NCI-H2196 treated with DMSO at 0.1 percent for 48 hours (cell line): ENCODE data around the gene RNF13.
A peak's percentile ranks its signal among the peaks of the same experiment; 100 is the strongest.
"Not testable (repeated sequence)": the region's sequence is repeated elsewhere in the genome, so short reads cannot be mapped to it uniquely, and the experiment has no call there.

Experiments used
- DNase-seq: peaks from one replicate; lab custom pipeline; 2025; ENCODE audit not compliant: unreplicated experiment; lab: John Stamatoyannopoulos, UW

Gene RNF13

DNA sequence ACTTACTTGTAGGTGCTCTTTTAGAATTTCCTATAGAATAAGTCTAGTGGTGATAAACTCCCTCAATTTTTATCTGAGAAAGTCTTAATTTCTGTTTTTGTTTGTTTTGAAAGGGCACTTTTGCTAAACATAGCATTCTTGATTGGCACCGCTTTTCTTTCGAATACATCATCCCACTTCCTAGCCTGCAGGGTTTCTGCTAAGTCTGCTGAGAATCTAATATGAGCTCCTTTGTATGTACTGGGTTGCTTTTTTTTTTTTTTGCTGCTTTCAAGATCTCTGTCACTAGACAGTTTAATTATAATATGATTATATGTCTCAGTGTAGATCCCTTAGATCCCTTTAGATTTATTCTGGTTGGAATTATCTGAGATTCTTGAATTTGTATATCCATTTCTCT, 136.2 kb downstream of the RNF13 start:
- DNase-seq: no peak

- no peak for DNase-seq
These were observed 141.8 kb downstream of the RNF13 start for GRCh38 chr3:149954812-149955211.

DNA sequence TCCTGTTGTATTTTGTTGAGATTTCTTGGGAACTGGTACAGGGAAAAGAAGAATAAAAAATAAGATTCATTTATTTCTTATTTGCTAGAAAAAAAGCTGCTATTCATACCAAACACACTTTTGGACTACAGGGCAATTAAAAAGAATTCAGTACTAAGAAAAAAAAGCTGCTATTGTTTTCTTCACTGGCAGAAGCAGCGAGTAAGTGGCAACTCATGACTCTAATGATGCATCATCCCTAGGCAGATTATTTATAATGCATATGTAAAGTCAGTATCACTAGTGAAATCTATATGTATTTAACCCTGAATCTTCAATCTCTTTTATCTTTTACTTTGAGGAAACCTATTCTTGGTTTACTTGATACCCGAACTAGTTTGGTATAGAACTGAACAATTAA, 142.4 kb downstream of the RNF13 start:
- DNase-seq: no peak

GRCh38 chr3:149957361-149958125, 144.5 kb downstream of the RNF13 start:
- DNase-seq: no peak

GRCh38 chr3:149958171-149958796, 145.3 kb downstream of the RNF13 start:
- no peak for DNase-seq

- DNase-seq: no peak
These were observed 146.4 kb downstream of the RNF13 start for GRCh38 chr3:149959443-149959842.

DNA sequence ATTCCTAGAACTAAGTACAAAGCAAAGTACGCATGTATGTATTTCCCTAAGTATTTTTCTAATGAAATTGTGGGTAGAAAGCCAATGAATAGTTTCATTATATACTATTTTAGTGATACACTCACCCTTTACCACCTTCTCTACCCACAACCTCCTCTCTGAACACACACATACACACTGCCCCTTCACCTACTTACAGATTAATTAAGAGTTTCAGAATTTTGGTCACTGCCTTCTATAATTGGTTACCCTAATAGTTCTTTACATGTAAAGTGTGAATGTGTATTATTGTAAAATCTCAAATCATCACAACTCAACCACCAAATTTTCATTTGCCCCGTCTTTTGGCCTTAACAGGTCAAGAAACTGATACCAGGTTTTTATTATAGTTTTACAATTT, 150.5 kb downstream of the RNF13 start:
- DNase-seq: no peak

- no peak for DNase-seq
These were observed 151.3 kb downstream of the RNF13 start for GRCh38 chr3:149964291-149964690.

- DNase-seq: no peak
These were observed 152.3 kb downstream of the RNF13 start for GRCh38 chr3:149965278-149965677.

DNA sequence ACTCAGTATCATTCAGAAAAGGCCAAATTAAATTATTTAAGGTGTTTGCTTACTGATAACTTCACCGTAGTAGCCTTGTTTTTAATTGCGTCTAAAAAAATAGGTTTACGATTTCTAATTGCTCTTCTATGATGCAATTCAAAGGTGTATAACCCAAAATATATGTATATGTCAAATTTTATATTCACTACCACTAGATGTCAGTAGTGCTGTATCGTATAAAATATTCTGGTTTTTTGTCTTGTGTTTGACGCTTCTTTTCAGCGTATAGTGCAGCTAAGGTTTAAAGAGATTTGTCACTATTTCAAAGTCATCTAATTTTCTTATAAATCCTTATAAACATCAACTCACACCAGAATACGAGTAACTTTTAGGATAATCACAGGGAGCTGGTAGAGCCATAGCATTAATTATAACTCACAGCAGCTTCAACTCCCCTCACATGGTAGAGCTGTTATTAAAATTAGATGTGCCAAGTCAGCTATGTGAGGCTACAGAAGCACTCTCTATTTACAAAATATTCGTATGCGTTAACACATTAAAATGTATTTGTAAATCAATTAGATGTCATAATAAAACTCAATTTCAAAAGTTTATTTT, 154.2 kb downstream of the RNF13 start:
- DNase-seq: peak; percentile 40

GRCh38 chr3:149968216-149968615, 155.2 kb downstream of the RNF13 start:
- DNase-seq: no peak

DNA sequence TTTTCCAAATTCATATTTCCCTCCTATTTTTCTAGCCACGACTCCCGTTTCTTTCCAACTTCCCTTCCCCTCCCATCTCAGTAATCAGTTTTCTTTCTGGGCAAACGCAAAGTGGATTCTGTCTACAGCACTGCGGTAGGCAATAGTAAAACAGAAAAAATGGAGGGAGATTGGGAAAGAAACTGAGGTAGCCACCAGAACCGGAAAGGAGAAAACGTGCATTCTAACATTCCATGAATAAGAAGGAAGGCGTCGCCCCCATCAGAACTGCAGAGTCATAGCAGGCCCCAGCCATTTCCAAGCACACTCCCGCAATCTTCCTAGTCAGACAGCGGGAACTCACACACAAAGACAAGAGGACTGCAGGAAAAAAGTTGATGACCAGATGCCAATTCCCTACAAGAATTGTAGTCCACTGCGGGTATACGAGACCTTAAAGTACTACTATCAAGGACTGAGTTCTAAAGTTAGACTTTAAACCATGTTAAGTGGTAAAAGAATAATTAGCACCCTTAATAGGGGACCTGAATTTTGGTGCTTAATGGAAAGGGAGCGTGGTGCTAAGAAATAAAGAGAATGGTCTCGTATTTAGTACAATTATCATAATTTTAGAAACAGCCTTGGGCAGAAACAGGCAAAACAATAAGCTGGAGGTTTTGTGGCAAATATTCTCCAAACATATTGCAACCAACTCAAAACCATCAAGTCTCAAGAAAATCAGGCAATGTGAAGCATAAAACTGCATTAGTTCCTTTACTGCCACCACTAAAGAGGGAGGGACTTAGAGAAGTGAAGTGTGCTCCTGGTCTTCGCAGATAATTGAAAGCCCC, 156.3 kb downstream of the RNF13 start:
- peak; percentile 44 for DNase-seq

GRCh38 chr3:149969940-149970715, 157.1 kb downstream of the RNF13 start:
- peak; percentile 82 for DNase-seq

- DNase-seq: peak; percentile 73
These were observed 157.8 kb downstream of the RNF13 start, which contains the start of gene PFN2 for GRCh38 chr3:149970716-149971402. TSS of gene PFN2 (minus strand) at chr3:149970895. CDS start at chr3:149970856, 39 bp downstream.

DNA sequence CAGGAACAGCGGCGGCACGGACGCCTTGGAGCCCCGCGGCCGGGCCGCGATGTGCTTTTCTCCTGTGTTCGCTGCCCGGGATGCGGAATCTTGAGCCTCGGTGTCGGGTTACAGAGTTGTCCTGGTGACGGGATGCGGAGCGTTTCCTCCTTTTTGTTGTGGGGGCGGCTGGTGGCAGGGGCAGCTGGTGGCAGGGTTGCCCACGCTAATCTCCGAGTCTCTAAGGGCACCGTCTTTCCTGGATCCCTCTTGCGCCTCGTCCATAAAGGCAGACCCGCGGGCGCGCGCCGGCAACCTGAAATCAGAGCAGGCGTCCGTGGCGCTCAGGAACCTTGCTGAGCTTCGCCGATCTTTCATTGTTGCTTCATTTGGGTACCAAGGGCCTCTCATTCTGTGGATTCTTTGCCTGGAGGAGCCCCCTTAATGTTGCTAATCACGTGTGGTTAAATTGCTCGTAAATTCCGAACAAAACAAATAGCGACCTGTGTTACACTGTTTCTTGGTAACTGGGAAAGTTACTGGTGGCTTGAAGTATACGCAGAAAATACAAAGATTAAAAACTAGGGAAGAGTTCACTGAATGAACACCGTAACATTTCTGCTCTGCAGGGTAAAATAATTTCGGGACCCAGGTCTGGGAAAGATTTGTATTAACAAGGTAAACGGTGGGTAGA, 158.5 kb downstream of the RNF13 start:
- peak; percentile 73 for DNase-seq

DNA sequence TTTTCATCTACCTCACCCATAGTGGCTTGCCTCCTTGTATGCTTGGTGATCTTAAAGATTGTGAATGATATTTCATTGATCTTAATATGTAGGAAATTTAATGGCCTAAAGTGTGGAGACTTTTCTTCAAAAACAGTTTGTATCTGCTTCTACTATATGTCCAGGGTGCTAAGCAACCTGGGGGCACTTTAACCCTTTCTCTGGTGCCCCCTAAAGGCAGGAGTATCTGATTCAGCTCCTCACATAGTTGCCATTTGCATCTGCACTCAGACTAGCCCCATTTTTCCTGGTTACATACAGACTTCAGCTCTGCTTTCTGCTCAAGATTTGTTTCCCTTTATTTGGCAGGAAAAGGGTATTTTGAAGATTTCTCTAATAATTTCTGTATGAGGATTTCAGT, 162.9 kb downstream of the RNF13 start:
- DNase-seq: no peak

DNA sequence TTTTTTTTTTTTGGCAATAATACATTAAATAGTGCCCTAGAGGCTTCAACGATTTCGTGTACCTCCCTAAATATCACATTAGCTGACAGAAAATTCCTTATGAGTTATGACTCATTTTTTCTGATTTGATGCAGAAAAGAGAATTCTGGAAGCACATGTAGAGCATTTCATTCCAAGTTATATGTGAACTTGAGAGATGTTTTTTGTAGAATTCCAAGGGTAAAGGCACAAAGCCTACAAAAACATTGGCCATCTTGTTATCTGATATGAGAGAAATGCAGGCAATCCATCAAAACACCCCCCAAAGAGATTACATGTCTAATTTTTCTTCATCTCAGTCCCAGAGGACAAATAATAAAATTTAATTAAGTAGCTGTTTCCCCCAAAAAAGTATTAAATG, 164.4 kb downstream of the RNF13 start:
- DNase-seq: no peak

DNA sequence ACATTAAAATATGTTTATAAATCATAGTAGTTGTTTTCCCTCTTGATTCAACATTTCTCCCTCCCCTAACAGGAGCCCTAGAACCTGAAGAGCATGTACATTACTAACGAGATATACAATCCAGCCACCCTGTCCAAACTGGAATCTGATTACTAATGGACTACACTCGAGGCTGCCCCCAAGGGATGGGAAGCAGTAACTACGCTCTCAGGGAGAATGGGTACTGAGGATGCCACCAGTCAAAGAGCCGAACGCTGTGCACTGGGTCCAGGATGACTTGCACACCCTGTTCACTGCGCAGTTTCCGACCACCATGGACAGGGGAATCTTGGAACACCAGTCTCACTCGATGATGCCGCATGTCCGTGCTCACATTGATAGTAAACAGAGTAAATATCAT, 169.0 kb downstream of the RNF13 start:
- DNase-seq: not testable (repeated sequence)

- DNase-seq: not testable (repeated sequence)
These were observed 170.0 kb downstream of the RNF13 start for GRCh38 chr3:149983053-149983452.
